K562 treated with DMSO at 1 percent for 24 hours (cell line): ENCODE data around the gene HOXA5. TPM values are rescaled to one million over a fixed set of nuclear protein-coding genes. Genes with fewer than 3 reads are reported as not detected.

Experiments used
- total RNA-seq: library from RNA; unstranded; fragments of 300-600 nt; gene quantifications from 2 replicates; pipeline ENCODE4 v1.2.3, GENCODE V29; 2022; ENCODE audit warnings: low read depth; ENCODE audit not compliant: insufficient read depth

Gene HOXA5
- not detected in 2 replicates for total RNA-seq

DNA sequence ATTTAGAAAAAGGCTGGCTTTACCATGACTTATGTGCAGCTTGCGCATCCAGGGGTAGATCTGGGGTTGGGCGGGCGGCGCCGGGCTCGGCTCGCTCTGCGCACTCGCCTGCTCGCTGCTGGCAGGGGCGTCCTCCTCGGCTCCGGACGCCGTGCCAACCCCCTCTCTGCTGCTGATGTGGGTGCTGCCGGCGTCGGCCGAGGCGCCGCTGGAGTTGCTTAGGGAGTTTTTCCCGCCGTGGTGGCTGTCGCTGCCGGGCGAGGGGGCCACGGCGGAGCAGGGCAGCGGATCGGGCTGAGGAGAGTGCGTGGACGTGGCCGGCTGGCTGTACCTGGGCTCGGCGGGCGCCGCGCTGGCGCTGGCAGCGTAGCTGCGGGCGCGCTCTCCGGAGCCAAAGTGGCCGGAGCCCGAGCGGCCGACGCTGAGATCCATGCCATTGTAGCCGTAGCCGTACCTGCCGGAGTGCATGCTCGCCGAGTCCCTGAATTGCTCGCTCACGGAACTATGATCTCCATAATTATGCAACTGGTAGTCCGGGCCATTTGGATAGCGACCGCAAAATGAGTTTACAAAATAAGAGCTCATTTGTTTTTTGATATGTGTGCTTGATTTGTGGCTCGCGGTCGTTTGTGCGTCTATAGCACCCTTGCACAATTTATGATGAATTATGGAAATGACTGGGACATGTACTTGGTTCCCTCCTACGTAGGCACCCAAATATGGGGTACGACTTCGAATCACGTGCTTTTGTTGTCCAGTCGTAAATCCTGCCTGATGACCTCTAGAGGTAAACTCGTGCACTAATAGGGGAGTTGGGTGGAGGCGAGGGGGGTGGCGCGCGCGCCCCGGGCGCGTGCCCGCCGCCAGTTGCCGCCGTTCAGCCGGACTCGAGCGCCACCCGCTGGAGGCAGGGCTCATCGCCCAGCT, at the start of gene HOXA5:
HOXA5 (minus strand) TSS at position 659 of the 927 bp plus-strand sequence; CDS start at position 585, 74 bp downstream.

DNA sequence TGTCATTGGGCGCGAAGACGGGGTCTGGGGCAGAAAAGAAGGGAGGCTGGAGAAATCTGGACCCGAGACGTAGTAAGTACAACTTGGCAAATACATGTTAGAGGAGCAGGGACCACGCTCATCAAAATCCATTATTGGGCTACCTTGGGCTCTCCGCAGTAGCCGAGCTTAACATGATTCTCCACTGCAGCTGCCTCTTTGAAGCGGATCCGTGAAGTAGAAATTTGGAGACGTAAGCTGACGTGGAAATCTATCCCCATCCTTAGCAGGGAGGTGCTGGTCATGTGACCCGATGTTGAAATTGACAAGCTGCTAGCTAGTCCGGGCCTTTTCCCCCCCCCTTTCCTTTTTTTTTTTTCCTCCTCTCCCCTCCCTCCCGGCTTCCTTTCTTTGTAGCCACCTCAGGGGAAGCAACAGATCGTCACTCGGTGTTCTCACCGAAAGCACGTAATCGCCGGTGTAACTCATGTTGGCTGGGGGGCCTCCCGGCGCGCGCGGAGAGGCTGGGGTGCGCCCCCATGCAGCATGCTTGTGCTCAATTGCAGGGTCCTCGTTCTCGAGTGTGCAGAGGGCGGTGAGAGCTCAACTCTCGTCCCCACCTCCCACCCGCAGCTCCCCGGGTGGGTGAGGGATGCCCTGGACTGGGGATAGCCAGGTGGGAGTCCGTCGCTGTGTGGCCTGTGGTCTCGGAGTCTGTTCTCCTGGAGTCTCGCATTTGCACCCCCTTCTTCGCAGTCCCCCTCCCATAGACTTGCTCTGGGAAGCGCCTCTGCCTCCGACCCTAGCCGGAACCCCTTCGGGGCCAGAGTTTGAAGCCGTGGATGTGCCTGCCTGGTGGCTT, 41.8 kb upstream of the HOXA5 start, which contains the start of gene HOXA11:
HOXA11 (minus strand) TSS at position 220 of the 841 bp plus-strand sequence; CDS start at position 132, 88 bp downstream.

DNA sequence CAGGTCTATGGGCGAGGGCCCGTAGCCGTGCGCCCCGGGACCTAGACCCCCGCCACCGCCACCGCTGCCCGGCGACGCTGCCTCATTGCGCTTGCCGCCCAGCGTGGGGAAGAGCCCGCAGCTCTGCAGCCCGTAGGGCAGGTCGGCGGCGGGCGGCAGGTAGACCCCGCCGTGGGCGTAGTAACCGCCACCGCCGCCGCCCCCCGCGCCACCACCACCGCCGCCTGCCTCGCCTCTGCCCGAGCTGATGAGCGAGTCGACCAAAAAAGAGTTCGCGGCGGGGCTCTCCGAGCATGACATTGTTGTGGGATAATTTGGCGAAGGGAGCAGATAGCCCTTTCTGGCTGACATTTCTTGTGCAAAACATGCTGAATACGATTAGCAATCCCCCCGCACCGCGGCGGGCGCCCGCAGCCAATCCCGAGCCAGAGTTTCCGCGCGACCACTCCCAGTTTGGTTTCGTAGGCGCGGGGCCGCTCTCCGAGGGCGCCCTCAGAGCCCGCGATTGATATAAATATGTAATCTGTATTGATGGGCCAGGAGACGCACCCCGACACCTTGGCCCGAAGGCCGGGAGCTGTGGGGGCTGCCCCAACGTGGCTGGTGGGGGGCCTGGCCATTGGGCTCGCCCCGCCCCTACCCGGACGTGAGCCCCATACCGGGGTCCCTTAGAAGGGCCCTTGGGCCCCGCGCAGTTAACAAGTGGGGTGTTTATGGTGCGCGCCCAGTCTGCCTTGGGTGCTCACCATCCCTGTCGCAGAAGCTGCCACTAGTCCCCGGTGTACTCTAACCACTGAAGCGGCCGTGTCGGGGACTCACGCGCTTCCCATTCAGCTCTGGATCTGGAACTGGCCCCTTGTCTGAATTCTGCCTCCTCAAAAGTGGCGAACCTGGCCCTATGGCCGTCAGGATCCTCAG, 30.7 kb upstream of the HOXA5 start, which contains the start of gene HOXA10:
HOXA10 (minus strand) TSS at position 365 of the 918 bp plus-strand sequence; CDS start at position 351, 14 bp downstream.

DNA sequence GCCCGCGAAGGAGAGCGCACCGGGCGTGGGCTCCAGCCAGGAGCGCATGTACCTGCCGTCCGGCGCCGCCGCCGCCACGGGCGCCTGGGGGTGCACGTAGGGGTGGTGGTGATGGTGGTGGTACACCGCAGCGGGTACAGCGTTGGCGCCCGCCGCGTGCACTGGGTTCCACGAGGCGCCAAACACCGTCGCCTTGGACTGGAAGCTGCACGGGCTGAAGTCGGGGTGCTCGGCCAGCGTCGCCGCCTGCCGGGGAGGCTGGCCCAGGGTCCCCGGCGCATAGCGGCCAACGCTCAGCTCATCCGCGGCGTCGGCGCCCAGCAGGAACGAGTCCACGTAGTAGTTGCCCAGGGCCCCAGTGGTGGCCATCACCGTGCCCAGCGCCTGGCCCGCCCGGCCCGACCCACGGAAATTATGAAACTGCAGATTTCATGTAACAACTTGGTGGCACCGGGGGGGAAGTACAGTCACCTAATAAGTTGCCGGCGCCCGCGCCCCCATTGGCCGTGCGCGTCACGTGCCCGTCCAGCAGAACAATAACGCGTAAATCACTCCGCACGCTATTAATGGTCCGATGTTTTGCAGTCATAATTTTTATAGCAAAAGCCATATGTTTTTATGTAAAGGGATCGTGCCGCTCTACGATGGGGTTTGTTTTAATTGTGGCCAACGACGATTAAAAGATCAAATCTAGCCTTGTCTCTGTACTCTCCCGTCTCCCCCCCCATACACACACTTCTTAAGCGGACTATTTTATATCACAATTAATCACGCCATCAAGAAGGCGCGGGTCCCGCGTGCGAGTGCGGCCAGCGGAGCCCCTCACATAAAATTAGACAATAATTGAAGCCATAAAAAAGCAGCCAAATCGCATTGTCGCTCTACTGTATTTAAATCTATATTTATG, 21.9 kb upstream of the HOXA5 start, which contains the start of gene HOXA9:
HOXA9 (minus strand) TSS at position 449 of the 907 bp plus-strand sequence; CDS start at position 369, 80 bp downstream.

DNA sequence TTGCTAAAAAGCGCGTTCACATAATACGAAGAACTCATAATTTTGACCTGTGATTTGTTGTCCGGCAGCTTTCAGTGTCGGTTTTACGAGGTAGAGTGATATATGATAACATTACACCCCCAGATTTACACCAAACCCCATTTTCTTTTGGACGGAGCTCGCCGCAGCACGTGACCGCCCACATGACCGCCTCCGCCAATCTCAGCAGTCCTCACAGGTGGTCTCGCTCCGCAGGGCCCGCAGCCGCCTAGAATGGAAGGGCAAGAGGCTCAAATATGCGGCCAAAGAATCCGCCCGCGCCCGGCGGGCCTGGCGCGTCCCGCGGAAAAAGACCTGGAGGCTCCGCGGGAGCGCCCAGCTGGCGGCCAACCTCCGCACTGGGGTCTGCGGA, 13.0 kb upstream of the HOXA5 start, which contains the start of gene HOXA7:
HOXA7 (minus strand) TSS at position 168 of the 391 bp plus-strand sequence; CDS start at position 38, 130 bp downstream.

DNA sequence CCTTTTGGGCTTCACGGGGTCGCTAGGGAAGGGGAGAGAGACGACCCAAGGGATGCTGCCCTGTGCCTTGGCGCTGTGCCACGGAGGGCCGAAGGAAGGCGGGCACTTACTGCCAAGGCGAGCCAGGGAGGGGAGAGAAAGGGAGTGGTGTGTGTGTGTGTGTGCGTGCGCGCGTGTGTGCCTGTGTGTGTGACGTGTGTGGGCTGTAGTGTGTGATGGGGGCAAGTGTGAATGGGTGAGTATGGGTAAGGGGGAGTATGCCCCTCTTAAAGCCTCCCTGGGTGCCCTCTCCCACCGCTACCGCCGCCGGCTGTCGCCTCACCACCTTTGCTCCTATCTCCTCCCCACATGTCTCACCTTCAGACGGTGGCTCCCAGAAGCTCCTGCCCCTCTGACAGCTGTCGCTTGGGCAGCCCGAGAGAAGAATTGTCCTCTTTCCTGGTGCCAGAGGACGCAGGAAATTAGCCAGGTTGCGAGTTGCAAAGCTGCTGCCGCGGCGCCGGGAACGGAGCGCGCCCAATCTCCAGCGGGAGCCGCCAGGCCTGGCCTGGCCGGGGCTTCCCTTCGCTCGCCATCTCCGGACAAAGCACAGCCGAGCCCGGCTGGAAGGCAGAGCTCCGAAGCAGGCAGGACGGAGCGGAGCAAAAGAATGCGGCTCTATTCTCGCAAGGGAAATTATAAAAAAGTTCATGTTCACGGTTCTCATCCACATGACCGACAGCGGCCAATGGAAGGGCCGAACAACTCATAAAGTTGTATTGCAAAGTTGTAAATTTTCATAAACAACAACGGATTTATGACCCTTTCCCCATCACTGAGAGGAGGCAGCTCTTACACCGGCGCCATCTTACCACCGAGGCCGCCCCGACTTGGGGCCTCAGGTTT, 8.7 kb upstream of the HOXA5 start, which contains the start of gene HOXA3:
HOXA3 (minus strand) TSS at position 653 of the 885 bp plus-strand sequence. CDS start 41,943 bp downstream, outside the sequence.

DNA sequence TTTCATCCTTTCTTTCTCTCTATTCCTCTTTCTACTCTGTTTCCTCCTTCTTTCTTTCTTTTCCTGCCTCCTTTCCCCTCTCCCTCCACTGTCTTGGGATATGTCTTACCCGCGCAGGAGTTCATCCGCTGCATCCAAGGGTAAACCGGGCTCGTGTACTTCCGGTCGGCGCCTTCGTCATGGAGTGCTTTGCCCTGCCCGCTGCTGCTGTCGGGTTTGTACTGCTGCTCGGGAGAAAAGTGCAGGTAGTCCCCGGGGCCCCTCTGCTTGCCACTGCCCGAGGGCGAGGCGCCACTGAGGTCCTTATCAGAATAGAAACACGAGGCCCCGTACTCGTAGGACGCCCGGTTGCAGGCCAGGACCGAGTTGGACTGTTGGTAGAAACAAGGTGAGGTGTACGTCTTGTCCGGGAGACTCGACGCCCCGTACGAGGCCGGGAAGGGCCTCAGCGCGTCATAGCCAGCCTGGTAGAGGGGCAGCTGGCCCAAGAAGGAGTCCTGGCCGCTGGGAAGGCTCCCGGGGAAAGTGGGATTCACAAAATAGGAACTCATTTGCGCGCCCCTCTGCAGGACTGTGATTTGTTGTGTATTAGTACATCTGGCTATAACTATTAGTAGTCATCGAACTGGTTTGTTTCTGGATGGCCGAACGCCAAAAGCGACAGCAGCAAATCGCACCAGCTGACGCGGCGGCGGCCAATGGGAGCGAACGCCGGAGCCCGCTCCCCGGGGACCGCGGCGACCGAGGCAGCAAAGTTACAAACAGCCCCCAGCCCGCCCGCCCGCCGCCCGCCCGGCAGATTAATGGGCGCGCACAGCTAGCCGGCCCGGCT, 3.9 kb upstream of the HOXA5 start, which contains the start of gene HOXA6:
HOXA6 (minus strand) TSS at position 576 of the 832 bp plus-strand sequence; CDS start at position 551, 25 bp downstream.

DNA sequence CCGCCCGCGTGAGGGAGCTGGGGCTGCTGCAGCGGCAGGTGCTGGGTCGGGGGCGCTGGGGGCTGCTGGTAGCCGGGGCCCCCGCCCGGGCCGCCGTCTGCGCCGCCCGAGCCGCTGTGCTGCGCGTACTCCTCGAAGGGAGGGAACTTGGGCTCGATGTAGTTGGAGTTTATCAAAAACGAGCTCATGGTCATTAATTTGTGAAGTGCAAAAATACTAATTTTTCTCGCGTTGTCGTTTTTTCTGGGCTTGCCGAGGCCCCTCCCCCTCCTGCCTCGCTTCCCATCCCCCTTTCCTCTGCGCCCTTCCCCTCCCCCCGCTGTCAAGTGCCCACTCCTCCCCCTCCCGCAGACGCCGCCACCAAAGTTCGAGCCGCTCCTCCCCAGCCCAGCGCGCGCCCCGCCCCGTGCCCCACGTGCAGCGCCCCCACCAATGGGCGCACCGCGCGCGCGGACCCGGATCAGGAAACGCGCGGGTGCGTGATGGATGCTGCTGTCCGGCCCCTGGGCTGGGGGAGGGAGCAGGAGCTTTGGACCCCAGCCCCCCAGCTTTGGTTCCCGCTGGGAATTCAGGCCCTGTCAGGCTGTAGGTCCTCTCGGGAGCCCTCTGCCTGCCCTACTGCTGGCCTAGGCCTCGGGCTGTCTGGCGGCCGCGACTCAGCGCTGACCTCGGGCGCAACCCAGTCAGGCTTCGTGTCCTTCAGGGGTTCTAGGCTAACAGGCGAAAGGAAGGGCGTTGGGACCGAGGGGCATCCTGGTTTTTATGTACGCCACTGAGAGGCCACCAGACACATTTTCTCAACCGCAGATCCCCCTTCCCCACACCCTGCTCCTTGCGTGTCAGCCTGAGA, 12.7 kb downstream of the HOXA5 start, which contains the start of gene HOXA4:
HOXA4 (minus strand) TSS at position 218 of the 850 bp plus-strand sequence; CDS start at position 194, 24 bp downstream.

DNA sequence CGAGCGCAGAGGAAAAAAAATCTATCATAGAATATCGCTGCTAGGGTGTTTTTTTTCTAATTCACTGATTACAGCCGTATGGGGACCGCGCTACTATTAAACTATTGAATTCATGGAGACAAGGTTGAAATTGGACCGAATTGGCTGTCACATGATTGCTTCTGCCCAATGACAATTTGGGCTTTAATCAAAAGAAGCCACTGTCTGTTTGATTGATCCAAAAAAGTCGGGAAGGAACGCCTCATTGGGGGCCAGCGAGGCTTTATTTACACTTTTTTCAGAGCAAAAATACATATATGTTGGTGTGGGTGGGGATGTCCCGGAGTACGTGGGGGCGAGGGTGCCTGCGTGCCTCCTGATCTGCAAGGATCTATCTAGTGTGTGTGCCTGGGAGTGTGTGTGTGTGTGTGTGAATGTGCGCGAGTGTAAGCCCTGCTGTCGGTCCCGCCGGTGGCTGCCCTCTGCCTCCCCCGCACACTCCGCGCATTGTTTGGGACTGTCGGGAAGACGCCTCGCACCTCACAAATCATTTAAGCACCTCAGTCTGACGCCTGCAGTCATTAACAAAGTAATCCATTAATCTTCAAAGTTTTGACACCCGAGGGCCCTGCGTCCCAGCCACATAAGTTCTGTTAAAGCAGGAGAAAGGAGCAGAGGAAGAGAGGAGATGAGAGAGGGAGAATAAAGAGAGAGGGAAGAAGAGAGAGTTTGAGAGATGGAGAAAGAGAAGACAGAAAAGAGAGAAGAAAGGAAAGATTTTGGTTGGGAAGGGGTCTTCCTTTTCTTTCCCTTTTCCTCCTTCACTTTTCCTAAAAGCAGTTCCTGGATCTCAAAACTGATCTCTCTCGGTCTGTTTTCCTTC, 40.7 kb downstream of the HOXA5 start, which contains the start of gene HOXA2:
HOXA2 (minus strand) TSS at position 103 of the 862 bp plus-strand sequence. CDS start 183 bp downstream, outside the sequence.

DNA sequence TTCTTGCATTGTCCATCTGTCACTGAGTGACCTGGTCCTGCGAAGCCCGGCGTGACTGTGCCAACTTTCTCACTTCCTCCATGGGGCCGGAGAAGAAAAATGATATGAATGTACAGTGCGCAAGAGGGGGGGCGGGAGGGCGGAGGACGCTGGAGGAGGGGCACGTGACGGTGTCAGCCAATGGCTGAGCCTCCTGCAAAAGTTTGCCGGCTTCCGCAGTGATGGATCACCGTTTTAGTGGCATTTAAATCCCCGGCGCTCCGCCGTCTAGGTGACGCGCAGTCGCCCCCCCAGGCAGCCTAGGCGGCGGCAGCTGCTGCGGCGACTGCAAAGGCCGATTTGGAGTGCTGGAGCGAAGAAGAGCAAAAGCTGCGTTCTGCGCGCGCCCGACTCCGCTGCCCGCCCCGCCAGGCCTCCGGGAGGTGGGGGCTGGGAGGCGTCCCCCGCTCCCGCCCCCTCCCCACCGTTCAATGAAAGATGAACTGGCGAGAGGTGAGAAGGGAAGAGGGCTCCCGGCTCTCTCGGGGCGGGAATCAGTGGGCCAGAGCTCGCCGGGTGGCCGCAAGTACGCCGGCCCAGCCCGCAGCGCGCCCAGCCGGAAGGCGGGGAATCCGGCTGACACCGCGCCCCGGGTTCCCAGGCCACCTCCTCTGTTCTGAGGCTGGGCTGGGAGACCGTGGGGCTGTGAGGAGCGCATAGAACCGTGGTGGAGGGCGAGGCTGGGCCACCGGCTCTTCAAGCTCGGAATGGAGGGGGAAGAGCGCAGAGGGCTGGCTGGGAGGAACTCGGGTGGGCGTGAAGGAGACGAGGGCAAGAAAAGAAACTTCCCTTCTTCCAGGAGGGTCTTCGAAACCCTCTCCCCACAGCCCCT, 47.3 kb downstream of the HOXA5 start, which contains the start of gene HOXA1:
HOXA1 (minus strand) TSS at position 104 of the 871 bp plus-strand sequence; CDS start at position 16, 88 bp downstream.

